Esophagus (tissue), 2 donors: ENCODE measurements around the gene DSN1. TPM values are rescaled to one million over a fixed set of nuclear protein-coding genes. Genes with fewer than 3 reads are reported as not detected.

Experiments
- H3K27ac ChIP-seq, 2 donors: one replicate each; pipeline ENCODE4 v1.5.1; 2013; ENCODE audit warnings: low read depth in 2 of 2, mild to moderate bottlenecking in 2 of 2, inconsistent platforms in 1 of 2, low read length in 1 of 2, moderate library complexity in 1 of 2
- H3K27me3 ChIP-seq, 2 donors: one replicate each; pipeline ENCODE4 v1.6.1; 2013; ENCODE audit warnings: low read length in 2 of 2, control low read depth in 1 of 2, mild to moderate bottlenecking in 1 of 2; ENCODE audit not compliant: insufficient read depth in 2 of 2, control insufficient read depth in 1 of 2
- H3K36me3 ChIP-seq, 2 donors: one replicate each; pipeline ENCODE4 v1.6.1; 2013; ENCODE audit warnings: low read length in 1 of 2; ENCODE audit not compliant: control insufficient read depth in 2 of 2, insufficient read depth in 2 of 2
- H3K4me1 ChIP-seq, 2 donors: one replicate each; pipeline ENCODE4 v1.6.1; 2013; ENCODE audit warnings: low read length in 1 of 2; ENCODE audit not compliant: control insufficient read depth in 2 of 2, insufficient read depth in 2 of 2
- H3K4me3 ChIP-seq, 2 donors: one replicate each; pipeline ENCODE4 v1.5.1; 2013; ENCODE audit warnings: low read length in 2 of 2, mild to moderate bottlenecking in 2 of 2, low read depth in 1 of 2, moderate library complexity in 1 of 2
- H3K9me3 ChIP-seq, 2 donors: one replicate each; pipeline ENCODE4 v1.6.1; 2013; ENCODE audit warnings: mild to moderate bottlenecking in 2 of 2, low read depth in 1 of 2, low read length in 1 of 2, moderate library complexity in 1 of 2; ENCODE audit not compliant: control insufficient read depth in 2 of 2, insufficient read depth in 1 of 2
- WGBS, 2 donors: extraction: QIAGEN DNeasy Blood & Tissue Kit; methylation state at CpG; one replicate each; pipeline ENCODE4 v1.1.7; 2013; 5-methylcytosine and 5-hydroxymethylcytosine counted together
- polyA plus RNA-seq, 2 donors: library from polyadenylated mRNA; stranded (reverse); fragments of 200-250 nt; gene quantifications; one replicate each; pipeline ENCODE4 v1.2.3, GENCODE V29; 2013
- donor health status: healthy with polysubstance abuse.
- donor health status: Bipolar disorder and iron deficiency.

Gene DSN1
- polyA plus RNA-seq, 2 donors: 7.6 to 9.4 TPM

DNA sequence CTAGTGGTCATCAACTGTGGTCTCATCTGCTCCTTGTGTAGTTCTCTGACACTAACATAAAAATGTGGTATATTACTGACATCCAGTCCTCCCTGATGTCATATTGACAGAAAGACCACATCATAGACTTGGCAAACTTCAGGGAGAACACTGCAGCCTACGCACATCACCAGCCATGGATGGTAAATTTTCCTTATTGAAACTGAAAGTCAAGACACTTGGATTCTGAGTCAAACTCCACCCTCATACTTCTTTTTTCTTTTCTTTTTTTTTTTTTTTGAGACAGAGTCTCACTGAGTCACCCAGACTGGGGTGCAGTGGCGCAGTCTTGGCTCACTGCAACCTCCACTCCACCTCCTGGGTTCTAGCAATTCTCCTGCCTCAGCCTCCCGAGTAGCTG, 53.1 kb downstream of the DSN1 start:
- peaks cover 0 to 4% of the 10 kb centered on the region in 2 donors for H3K36me3 ChIP-seq
- no peak overlapping the region for H3K27ac ChIP-seq
- no peaks in the 10 kb centered on the region for H3K27me3 ChIP-seq
- no peaks in the 10 kb centered on the region for H3K9me3 ChIP-seq
- 79 to 81% methylated on average over 3 of the region's 3 CpGs for WGBS, 2 donors
- no peak overlapping the region for H3K4me3 ChIP-seq
- H3K4me1 ChIP-seq: no peaks in the 10 kb centered on the region

GRCh38 chr20:36717657-36718056, 55.9 kb downstream of the DSN1 start:
- H3K27ac ChIP-seq: no peak overlapping the region
- H3K27me3 ChIP-seq: no peaks in the 10 kb centered on the region
- H3K4me1 ChIP-seq: no peaks in the 10 kb centered on the region
- no peaks in the 10 kb centered on the region for H3K9me3 ChIP-seq
- H3K4me3 ChIP-seq: no peak overlapping the region
- peaks cover 0 to 4% of the 10 kb centered on the region in 2 donors for H3K36me3 ChIP-seq
- WGBS, 2 donors: 90 to 93% methylated on average over 2 of the region's 2 CpGs

GRCh38 chr20:36717021-36717420, 56.5 kb downstream of the DSN1 start:
- no peak overlapping the region for H3K4me3 ChIP-seq
- WGBS, 2 donors: 85 to 91% methylated on average over 3 of the region's 3 CpGs
- no peaks in the 10 kb centered on the region for H3K27me3 ChIP-seq

GRCh38 chr20:36712775-36713174, 60.8 kb downstream of the DSN1 start:
- Histone ChIP-seq H3K27ac (no peak overlapping the region), H3K4me1 (no peaks in the 10 kb centered on the region), H3K4me3 (no peak overlapping the region), H3K9me3 (no peaks in the 10 kb centered on the region), H3K36me3 (peaks cover 0 to 2% of the 10 kb centered on the region in 2 donors), H3K27me3 (no peaks in the 10 kb centered on the region)
- WGBS, 2 donors: 93 to 96% methylated on average over 1 of the region's 1 CpG

More at GRCh38 chr20:36717021-36717420, 56.5 kb downstream of the DSN1 start:
- Histone ChIP-seq H3K9me3 (no peaks in the 10 kb centered on the region), H3K27ac (no peak overlapping the region), H3K36me3 (peaks cover 0 to 4% of the 10 kb centered on the region in 2 donors), H3K4me1 (no peaks in the 10 kb centered on the region)

DNA sequence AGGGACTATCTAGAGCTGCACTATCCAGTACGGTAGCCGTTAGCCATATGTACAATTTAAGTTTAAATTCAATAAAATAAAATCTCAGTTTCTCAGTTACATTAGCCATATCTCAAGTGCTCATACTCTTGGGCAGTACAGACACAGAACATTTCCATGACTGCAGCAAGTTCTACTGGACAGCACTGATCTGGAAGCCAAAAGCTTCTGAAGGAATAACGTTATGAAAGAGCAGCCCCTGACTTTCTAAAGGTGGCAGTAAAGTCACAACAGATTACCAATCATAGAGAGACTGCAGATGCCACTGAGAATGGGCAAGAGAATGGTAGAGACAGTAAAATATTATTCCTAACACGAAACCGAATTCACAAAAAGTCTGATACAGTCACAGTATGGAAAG, 64.4 kb downstream of the DSN1 start:
- H3K4me1 ChIP-seq: no peaks in the 10 kb centered on the region
- no peaks in the 10 kb centered on the region for H3K9me3 ChIP-seq
- H3K36me3 ChIP-seq: peaks cover 0 to 2% of the 10 kb centered on the region in 2 donors
- WGBS, 2 donors: 84 to 86% methylated on average over 5 of the region's 5 CpGs
- H3K27me3 ChIP-seq: no peaks in the 10 kb centered on the region
- no peak overlapping the region for H3K4me3 ChIP-seq
- no peak overlapping the region for H3K27ac ChIP-seq

DNA sequence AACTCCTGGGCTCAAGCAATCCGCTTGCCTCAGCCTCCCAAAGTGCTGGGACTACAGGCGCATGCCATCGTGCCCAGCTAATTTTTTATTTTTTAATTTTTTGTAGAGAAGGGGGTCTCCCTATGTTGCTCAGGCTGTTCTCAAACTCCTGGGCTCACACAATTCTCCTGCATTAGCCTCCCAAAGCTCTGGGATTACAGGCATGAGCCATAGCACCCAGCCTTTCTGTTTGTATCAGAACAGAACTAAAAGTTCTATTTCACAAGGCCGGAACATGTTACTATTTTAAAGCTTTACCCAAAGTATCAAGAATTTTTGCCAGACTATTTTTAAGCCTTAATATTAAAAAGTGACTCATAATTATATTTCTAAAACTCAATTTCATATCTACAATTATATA, 70.0 kb downstream of the DSN1 start:
- H3K4me3 ChIP-seq: no peak overlapping the region
- peaks cover 0 to 2% of the 10 kb centered on the region in 2 donors for H3K36me3 ChIP-seq
- H3K9me3 ChIP-seq: no peaks in the 10 kb centered on the region
- no peaks in the 10 kb centered on the region for H3K4me1 ChIP-seq
- 94 to 96% methylated on average over 4 of the region's 4 CpGs for WGBS, 2 donors
- H3K27ac ChIP-seq: no peak overlapping the region
- H3K27me3 ChIP-seq: no peaks in the 10 kb centered on the region

Other genes with a start within 250 kb of the DSN1 start
- 100 to 1,000 TPM; 242 to 320 TPM for gene MYL9, start 232.2 kb downstream of the DSN1 start, polyA plus RNA-seq
- gene TGIF2, start 200.2 kb downstream of the DSN1 start, polyA plus RNA-seq: 1 to 10 TPM; 1.4 to 3.6 TPM
- gene RAB5IF, start 168.0 kb downstream of the DSN1 start, polyA plus RNA-seq: 100 to 1,000 TPM; 262 to 270 TPM
- gene SLA2, start 127.6 kb downstream of the DSN1 start, polyA plus RNA-seq: under 1 TPM; 0.55 to 0.57 TPM
- 10 to 100 TPM; 14.6 TPM for gene NDRG3, start 27.7 kb downstream of the DSN1 start, polyA plus RNA-seq
- gene TLDC2, start 102.4 kb upstream of the DSN1 start, polyA plus RNA-seq: under 1 TPM; 0.16 to 0.29 TPM
- 10 to 100 TPM; 25.2 to 29.2 TPM for gene SAMHD1, start 177.9 kb upstream of the DSN1 start, polyA plus RNA-seq